GM18526 (cell line): ENCODE data around the gene HOXB5.

Source experiments
- POLR2A ChIP-seq: IDR thresholded peaks from 3 replicates; pipeline ENCODE4 v1.6.1; 2011; ENCODE audit not compliant: insufficient read length; ENCODE audit errors: extremely low read depth

HOXB5 gene

DNA sequence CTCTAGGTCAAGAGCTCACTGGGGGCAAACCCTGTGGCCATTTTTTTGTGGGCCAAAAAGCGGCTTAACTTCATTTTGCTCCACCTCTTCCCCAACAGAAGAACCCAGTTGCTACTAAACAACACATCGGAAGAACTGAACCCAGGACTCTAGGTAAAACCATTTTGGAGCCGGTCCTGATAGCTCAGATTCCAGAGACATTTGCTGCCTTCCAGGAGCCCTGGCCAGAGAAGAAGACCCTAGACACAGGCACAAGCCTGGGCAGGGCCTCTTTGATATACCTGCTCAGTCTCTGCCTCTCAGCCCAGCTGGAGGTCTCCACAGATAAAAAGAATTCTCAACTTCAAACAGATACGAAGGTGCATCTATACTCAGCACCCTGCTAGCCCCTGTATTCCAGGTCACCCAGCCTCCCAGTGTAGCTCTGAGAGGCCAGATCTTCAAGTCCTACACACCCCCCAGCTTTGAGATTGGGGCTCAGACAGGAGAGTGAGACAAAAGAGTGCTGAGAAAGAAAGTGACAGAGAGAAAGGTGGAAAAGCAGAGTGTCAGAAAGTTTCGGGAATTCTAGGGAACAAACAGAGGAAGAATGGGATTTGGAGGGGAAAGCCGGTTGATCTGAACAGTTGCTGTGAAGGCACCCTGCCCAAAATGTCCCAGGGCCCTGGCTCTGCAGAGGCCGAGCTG lies 39.1 kb upstream of the HOXB5 start:
- no peak for TF ChIP-seq POLR2A

DNA sequence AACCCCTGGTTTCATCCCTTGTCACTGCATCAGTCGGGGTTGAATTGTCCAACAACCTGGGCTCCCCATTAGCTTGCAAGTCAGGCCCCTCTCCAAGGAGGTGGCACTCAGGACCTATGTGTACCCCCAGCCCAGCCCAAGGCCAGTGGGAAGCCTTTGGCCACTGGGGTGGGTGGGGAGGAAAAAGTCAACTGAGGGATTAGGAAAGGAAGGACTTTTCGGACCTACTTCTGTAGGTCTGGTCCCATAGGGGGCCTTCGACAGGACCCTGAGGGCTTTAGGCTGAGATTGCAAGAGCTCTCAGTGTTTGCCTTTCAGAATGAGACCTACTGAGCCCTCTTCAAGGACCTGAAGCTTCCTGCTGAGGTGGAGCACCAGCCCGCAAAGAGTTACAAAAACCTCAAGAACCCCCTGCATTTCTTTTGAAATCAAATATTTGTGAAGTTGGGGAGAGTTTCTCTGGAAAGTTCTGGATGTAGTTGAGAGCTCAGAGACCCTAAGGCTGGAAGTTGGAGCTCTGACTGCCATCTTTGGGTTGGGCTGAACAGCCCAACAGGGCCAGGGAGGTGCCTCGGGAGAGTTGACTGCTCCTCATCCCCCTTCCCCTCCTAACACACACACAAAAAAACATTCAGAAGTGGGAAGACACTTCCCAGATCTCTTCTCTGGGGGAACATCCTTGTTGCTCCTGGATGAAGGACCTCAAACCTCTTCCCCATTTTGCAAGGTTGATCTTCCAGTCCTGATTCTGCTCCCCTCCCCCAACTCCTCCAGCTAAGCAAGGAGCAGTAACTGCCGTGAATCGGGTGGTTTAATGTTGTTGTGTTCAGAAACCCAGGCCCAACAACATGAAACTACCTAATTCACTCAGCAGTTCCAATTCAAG lies 38.4 kb upstream of the HOXB5 start:
- TF ChIP-seq POLR2A = no peak

GRCh38 chr17:48630925-48631692 lies 37.5 kb upstream of the HOXB5 start:
- TF ChIP-seq POLR2A = no peak

DNA sequence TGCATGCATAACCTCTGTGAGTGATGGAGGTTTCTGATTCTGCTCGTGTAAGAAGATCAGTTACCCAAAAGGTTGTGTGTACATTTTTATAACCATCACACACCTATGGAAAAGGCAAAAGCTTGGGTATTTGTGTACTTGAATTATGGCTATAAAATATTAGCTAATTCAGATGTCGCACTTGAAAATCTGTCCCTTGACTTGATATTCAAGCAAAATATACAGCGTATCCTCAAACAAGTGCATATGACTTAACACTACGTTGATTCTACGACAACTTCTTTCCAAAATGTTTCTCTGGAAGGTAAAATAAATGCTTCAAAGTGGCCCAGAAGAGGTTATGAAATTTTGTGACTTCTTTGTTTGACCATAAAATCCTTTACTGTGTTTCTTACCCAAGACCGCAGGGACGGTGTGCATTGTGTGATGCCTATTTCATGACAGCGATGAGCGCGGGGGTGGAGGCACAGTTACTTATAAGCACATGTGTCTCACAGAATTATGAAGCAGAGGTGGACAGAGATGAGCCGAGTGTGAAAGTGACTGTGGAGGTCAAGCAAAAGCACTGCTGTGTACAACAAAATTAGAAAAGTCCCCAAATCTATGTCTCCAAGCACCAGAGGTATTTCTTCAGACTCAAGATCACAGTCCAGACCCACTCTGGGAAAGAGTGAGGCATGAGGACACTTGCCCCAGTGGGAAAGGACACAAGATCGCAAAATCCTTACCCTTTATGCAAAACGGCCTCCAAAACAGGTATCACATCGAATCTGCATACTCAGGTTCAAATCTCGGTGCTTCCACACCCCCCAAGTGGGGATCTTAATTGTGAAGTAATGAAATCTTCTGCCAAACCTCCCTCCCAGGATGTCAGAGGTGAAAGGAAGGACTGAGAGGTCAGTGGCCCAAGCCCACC lies 36.7 kb upstream of the HOXB5 start:
- TF ChIP-seq POLR2A = no peak

GRCh38 chr17:48629411-48629759 lies 35.8 kb upstream of the HOXB5 start:
- no peak for TF ChIP-seq POLR2A

DNA sequence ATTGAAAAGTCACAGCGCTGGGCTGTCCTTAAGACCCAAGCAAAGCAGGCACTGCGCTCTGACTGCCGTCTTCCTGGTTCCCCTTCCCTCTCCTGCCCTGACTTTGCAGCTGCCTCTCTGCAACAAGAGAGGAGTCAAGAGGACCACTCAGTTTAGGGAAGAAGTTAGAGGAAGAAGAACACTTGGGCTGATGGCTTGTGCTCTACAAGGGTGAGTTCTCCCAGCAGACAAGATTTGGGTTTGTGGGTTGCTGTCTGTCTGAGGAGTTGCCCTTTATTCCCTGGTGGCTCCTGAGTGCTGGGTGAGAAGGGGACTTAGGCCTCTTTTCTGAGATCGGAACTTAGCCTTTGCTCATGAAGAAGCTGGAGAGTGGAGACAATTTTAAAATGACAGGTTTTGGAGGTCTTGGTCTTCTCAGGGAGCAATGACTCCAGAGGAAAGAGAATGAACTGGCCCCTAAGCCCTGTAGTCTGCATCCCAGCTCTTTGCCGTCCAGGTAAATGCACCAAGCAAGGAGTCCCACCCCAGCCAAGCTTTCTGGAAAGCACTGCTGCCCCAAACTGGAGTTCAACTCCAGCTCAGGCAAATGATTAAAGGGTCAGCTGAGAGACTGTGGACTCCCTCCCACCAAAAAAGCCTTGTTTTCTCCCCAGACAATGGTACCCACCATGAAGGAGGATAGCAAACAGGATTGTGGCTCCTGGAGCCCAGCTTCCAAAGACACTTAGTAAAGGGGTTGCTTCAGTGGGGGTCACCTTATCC lies 35.3 kb upstream of the HOXB5 start:
- no peak for TF ChIP-seq POLR2A

GRCh38 chr17:48627623-48628521 lies 34.3 kb upstream of the HOXB5 start:
- TF ChIP-seq POLR2A = no peak

DNA sequence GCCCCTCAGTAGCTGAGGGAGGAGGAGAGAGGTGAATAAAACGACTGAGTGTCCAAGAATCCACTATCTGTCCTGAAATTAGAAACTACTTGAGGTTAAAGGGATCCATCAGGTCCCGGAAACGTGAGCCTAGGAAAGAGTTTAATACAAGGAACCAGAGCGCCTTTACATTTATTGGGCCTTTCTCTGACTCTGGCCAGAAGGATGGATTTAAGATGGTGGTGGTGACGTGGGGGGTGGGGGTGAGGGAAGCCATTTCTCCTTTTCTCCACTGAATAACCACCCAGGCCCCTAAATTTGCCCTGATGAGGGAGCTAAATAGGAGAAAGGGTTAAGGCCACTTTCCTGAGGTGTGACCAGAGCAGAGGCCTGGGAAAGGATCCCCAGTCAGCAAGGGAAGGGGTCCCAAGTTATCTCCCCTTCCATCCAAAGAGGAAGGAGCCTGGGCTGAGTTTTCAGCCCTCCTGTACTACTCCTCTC lies 33.6 kb upstream of the HOXB5 start:
- no peak for TF ChIP-seq POLR2A

- no peak for TF ChIP-seq POLR2A
These were observed 32.9 kb upstream of the HOXB5 start, which contains the start of gene HOXB9 for GRCh38 chr17:48626245-48627117. HOXB9 (minus strand) TSS chr17:48626358; CDS start chr17:48626269, 89 bp downstream.

DNA sequence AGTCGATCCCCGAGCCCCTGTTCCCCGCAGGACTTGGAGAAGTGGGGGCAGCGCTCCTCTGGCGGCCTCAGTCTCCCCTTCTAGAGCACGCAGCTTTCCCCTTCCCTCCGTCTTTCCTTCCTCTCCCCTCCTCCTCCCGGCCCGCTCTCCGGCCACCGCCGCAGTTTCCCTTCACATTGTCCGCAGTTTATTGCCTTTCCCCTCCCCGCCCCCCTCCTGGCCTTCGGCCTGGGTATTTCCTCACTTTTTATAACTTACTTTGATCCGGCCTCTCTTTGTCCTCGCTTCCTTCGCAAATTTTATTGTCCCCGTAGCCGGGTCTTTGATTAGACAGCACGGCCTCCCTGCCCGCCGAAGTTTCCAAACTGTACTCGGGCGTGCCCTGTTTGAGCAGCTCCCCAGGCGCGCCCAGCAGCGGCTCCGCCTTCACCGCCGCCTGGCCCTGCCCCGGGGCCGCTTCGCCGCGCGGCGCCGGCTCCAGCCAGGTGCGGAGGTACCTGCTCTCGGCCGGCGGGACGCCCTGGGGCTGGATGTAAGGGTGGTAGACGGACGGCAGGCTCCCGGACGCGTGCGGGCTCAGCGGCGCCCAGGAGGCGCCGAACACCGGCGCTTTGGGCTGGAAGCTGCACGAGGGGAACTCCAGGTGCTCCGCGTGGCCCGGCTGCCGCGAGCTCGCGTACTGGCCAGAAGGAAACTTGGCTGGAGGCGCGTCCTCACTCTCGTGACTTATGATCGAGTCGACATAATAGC lies 32.1 kb upstream of the HOXB5 start:
- TF ChIP-seq POLR2A = no peak
